22Rv1 (cell line): Measurements from ENCODE around the gene PPP1R16B.

Experiments
- H3K27ac ChIP-seq: fragments of 450-650 bp; 2 replicates; pipeline ENCODE4 v1.5.1; 2017
- ZFX ChIP-seq: fragments of 450-650 bp; IDR thresholded peaks from 2 replicates; pipeline ENCODE4 v1.6.1; 2017; ENCODE audit warnings: antibody characterized with exemption, borderline replicate concordance
- TF ChIP-seq, protein P1 (sequence below): fragments of 450-650 bp; IDR thresholded peaks from 2 replicates; pipeline ENCODE4 v1.5.1; 2017; ENCODE audit warnings: mild to moderate bottlenecking

PPP1R16B gene

DNA sequence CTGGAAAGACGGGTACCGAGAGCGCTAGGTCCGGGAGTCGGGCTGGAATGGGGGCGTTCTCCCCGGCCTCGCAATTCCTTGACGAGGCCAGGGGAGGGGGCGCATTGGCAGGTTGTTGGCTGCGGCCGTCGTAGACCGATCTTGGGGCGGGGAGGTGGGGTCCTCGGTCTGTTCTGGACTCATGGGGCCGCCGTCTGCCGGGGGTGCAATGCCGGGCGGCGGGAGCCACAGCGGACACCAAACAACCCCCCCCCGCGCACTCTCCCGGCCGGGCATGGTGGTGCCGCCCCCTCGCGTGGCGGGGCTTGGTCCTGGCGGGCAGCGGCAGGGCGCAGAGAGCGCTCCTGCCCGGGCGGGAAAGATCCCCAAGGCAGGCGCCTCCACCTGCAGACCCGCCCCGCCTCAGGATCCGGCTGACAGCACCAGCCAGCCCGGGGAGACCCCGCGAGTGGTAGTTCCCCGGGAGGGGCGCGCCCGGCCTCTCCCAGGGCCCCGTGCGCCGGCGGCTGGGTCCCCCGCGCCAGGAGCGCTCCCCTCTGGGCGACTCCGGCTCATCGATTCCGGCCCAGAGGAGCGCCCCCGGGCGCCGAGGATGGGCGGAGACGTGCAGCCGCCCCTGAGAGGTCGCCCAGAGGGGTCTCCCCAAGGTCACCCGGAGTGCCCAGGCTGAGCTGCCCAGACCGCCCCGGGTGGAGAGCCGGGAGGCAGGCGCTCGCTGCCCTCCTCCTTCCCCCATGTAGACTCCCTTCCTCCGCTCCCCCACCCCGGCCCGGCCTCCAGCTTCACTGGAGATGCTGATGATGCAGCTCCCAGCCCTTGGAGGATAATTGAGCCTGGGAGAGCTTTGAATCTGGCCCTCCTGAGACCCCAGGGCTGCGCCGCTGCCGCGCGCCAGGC lies 709 bp downstream of the PPP1R16B start:
- no peak overlapping the region for H3K27ac ChIP-seq
- no peak for TF ChIP-seq ZFX
- TF ChIP-seq, protein P1, sequence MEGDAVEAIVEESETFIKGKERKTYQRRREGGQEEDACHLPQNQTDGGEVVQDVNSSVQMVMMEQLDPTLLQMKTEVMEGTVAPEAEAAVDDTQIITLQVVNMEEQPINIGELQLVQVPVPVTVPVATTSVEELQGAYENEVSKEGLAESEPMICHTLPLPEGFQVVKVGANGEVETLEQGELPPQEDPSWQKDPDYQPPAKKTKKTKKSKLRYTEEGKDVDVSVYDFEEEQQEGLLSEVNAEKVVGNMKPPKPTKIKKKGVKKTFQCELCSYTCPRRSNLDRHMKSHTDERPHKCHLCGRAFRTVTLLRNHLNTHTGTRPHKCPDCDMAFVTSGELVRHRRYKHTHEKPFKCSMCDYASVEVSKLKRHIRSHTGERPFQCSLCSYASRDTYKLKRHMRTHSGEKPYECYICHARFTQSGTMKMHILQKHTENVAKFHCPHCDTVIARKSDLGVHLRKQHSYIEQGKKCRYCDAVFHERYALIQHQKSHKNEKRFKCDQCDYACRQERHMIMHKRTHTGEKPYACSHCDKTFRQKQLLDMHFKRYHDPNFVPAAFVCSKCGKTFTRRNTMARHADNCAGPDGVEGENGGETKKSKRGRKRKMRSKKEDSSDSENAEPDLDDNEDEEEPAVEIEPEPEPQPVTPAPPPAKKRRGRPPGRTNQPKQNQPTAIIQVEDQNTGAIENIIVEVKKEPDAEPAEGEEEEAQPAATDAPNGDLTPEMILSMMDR, result peak; percentile 19

DNA sequence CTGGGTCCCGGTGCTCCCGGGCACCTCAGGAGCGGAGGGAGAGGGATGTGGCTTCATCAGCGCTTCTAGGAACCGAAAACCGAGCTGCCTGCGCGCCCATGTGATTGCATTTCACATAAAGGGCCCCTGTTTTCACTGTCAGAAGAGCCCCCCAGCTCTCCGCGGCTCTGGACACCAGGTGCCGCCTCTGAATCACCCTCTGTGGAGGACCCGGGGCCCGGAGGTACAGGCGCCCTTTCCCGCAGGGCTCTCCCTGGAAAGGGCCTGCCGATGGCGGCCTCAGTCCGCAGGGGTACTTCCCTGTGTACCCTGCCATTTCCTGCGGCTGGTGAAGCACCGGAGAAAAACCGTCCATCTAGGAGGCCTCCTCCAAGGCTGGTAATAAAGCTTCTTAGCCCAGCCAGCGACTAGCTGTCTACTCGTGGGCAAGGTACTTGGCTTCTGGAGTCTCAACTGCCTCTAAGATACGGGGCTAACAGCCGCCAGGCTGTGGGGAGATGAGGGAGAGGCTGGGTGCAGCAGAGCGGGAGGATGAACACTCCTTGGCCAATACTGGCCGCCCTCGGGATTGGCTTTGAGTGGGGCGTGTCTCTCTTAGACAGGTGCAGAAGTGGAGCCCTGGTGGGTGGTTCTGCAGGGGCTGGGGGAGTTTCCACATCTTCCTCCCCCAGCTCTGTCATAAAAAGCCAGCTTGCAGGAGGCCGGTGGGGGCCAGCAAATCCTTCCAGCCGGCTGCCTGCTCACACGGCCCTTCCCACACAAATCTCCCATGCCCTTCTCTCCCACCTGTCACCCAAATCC lies 1.6 kb downstream of the PPP1R16B start:
- TF ChIP-seq, protein P1, result no peak
- TF ChIP-seq ZFX, result no peak
- no peak overlapping the region for H3K27ac ChIP-seq

DNA sequence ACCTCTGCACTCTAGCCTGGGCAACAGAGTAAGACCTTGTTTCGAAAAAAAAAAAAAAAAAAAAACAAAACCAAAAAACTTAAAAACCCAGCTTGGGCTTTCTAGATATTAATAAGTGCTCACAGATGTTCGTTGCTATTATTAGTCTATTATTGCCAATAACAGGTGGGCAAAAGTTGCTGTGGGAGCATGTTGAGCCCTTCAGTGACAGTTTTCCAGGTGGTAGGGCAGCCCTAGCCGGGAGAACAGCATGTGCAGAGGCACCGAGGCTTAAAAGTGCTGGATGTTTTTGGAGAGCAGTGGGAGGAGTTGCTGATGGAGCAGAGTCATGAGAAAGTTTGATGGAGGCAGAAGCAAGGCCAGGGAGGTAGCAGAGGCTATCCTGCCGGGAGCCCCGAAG lies 4.4 kb downstream of the PPP1R16B start:
- no peak for TF ChIP-seq ZFX
- TF ChIP-seq, protein P1, result no peak
- H3K27ac ChIP-seq, result no peak overlapping the region

DNA sequence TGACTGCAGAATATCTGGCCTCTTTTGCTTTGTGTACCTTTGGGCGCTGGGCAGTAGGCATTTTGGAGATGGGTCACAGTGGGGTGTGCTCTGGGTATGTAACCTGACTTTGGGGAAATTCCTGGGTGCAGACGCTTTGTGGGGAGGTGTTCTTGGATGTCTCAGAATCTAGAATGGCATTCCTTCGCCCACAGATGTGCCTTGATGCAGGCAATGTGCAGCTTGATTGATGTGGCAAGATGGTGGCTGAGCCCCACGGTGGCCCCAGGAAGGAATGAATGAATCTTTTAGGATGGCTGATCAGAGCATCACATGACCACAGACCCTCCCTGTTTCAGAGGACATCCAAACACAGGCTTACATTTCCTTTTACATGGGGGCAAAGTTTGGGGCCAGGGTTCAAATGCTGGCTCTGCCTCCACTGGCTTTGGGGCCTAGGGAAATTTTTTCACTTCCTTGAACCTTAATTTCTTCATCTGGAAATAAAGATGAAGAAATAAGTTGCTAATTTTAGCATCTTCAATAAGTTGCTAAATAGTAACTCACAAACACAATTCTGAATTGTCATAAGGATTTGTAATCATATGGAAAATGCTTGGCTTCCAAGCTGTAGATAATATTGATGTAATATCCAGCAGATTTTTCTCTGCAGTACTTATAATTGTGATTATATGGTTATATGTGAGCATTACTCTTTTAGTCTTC lies 5.6 kb downstream of the PPP1R16B start:
- no peak overlapping the region for H3K27ac ChIP-seq

DNA sequence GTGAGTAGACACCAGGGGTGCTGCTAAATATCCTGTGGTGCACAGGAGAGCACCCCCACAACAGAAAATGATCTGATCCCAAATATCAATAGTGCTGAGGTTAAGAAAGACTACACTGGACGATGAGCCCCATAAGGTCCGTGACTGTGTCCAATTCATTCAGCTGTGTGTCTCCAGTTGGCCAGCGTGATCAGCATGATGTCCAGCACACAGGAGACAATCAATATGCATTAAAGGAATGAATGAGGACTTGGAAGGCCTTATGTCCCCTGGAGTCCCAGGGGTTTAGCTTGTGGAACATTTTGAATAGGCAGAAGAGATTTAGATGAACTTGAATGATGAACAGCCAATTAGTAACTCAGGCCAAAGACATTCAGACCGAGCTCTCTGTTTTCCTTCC lies 6.3 kb downstream of the PPP1R16B start:
- TF ChIP-seq ZFX, result no peak
- TF ChIP-seq, protein P1, result no peak
- no peak overlapping the region for H3K27ac ChIP-seq

More for the DNA sequence above, 5.6 kb downstream of the PPP1R16B start:
- TF ChIP-seq, protein P1, result no peak
- no peak for TF ChIP-seq ZFX

DNA sequence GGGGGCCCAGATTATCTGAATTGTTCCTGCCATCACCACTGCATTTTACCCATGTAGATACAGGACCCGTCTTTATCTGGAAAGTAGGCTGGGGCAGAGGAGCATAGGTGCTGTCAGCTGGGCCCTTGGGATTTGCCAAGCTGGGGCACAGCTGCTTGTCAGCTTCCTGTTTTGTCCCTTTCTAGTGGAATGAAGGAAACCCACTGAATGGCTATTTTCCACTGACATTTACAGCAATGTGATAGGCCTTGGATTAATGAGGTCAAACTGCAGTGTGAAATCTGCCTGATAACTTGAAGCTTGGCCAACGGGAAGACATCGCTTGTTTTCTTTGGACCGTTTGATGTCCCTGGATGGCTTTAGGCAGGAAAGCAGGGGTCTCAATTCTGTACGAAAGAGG lies 6.7 kb downstream of the PPP1R16B start:
- no peak overlapping the region for H3K27ac ChIP-seq
- TF ChIP-seq, protein P1, result no peak
- TF ChIP-seq ZFX, result no peak
